ENCODE results near the gene RNF17.
"Not testable (repeated sequence)": the region's sequence is repeated elsewhere in the genome, so short reads cannot be mapped to it uniquely, and the experiment has no call there.

The RNF17 gene

DNA sequence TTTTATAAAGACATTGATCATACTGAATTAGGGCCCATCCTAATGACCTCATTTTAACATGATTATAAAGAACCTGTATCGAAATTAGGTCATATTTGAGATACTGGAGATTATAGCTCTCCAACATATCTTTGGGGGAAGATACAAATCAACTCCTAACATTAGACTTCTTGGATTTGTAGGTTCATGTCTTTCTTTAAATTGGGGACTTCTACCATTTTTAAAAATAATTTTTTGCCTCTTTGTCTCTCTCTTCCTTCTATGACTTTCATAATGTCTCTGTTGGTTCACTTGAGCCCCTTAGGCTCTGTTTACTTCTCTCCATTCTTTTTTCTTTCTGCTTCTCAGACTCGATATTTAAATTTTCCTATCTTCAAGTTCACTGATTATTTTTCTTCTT lies 57.2 kb downstream of the RNF17 start:
- H3K4me3 ChIP-seq (ENCODE audit: low read depth, low read length), result no peak overlapping the region
- DNase-seq (ENCODE audit: low read depth), result no peak
- TF ChIP-seq, protein P1, sequence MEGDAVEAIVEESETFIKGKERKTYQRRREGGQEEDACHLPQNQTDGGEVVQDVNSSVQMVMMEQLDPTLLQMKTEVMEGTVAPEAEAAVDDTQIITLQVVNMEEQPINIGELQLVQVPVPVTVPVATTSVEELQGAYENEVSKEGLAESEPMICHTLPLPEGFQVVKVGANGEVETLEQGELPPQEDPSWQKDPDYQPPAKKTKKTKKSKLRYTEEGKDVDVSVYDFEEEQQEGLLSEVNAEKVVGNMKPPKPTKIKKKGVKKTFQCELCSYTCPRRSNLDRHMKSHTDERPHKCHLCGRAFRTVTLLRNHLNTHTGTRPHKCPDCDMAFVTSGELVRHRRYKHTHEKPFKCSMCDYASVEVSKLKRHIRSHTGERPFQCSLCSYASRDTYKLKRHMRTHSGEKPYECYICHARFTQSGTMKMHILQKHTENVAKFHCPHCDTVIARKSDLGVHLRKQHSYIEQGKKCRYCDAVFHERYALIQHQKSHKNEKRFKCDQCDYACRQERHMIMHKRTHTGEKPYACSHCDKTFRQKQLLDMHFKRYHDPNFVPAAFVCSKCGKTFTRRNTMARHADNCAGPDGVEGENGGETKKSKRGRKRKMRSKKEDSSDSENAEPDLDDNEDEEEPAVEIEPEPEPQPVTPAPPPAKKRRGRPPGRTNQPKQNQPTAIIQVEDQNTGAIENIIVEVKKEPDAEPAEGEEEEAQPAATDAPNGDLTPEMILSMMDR (IDR thresholded peaks at IDR 0.05; ENCODE audit: insufficient read depth, low read depth, low read length, missing control alignments), result no peak

DNA sequence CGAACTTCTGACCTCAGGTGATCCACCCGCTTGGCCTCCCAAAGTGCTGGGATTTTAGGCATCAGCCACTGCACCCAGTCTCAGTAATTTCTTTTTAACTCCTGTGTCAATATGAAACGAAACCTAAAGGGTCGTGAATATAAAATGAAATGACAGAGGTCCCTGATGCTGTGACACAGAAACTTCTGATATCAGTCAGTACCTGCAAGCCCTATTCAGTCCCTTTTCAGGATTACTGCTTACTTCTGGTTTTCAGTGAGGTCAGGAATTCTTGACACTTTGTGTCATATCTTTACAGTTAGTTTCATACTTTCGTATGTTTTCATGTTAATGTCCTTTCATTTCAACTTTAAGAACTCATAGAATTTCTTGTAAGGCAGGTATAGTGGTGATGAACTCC lies 58.7 kb downstream of the RNF17 start:
- DNase-seq (ENCODE audit: low read depth), result peak; percentile 75
- no peak overlapping the region for H3K4me3 ChIP-seq (ENCODE audit: low read depth, low read length)
- TF ChIP-seq, protein P1 (IDR thresholded peaks at IDR 0.05; ENCODE audit: insufficient read depth, low read depth, low read length, missing control alignments), result no peak

DNA sequence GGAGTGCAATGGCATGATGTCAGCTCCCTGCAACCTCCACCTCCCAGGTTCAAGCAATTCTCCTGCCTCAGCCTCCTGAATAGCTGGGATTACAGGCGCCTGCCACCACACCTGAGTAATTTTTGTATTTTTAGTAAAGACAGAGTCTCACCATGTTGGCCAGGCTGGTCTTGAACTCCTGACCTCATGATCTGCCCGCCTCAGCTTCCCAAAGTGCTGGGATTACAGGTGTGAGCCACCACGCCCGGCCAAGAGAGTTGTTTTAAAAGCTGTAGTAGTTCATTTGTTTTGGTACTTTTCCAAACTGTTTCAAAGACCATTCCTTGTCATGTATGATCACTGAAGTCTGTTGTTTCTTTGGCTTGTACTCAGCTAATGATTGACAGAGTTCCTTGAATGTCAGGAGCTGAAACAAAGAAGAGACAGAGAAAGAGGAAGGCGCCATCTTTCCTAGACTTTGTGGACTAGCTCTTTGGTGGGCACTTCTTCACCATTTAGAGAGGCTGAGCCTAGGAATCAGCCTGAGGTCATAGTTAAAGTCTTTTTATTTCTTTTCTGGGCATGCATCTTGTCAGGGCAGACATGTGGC lies 59.2 kb downstream of the RNF17 start:
- H3K4me3 ChIP-seq (ENCODE audit: low read depth, low read length); DNase-seq (ENCODE audit: low read depth): not testable (repeated sequence)

DNA sequence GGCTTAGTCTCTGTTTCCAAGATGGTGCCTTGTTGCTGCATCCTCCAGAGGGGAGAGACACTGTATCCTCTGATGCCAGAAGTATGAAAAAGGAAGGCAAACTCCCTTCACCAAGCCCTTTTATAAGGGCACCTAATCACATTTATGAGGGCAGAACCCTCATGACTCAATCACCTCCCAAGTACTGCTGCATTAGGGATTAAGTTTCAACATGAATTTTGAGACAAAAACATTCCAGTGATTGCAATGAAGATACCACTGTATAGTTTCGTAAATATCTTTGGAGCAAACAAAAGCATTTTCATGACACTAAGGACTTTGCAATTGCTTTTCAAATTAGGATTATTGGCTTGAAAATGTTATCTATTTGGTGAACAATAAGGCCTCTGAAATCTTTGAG lies 63.8 kb downstream of the RNF17 start:
- TF ChIP-seq, protein P1 (IDR thresholded peaks at IDR 0.05; ENCODE audit: insufficient read depth, low read depth, low read length, missing control alignments), result no peak
- no peak overlapping the region for H3K4me3 ChIP-seq (ENCODE audit: low read depth, low read length)
- no peak for DNase-seq (ENCODE audit: low read depth)

DNA sequence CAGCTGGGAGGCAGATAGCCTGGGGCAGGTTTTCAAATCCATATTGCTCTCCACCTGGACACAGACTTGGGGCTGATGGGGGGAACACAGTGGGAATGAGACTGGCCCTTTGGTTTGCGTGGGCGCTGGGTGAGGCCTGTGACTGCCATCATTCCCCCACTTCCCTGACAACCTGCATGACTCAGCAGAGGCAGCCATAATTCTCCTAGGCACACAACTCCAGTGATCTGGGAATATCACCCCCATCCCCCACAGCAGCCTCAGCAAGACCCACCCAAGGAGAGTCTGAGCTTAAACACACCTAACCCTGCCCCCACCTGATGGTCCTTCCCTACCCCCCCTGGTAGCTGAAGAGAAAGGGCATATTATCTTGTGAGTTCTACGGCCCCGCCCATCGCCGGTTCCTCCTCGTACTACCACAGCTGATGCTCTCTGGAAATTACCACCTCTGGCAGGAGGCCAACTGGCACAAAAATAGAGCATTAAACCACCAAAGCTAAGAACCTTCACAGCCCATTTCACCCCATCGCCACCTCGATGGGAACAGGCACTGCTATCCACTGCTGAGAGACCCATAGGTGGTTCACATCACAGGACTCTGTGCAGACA lies 71.0 kb downstream of the RNF17 start:
- DNase-seq (ENCODE audit: low read depth), result peak; percentile 64
- TF ChIP-seq, protein P1 (IDR thresholded peaks at IDR 0.05; ENCODE audit: insufficient read depth, low read depth, low read length, missing control alignments), result no peak
- H3K4me3 ChIP-seq (ENCODE audit: low read depth, low read length), result no peak overlapping the region

DNA sequence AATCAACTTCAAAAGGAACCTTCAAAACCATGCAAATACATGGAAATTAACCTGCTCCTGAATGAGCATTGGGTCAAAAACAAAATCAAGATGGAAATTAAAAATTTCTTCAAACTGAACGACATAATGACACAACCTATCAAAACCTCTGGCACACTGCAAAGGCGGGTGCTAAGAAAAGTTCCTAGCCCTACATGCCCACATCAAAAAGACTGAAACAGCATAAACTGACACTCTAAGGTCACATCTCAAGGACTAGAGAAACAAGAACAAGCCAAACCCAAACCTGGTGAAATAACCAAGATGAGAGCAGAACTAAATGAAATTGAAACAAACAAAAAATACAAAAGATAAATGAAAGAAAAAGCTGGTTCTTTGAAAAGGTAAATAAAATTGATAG lies 73.6 kb downstream of the RNF17 start:
- DNase-seq (ENCODE audit: low read depth), result peak; percentile 14

DNA sequence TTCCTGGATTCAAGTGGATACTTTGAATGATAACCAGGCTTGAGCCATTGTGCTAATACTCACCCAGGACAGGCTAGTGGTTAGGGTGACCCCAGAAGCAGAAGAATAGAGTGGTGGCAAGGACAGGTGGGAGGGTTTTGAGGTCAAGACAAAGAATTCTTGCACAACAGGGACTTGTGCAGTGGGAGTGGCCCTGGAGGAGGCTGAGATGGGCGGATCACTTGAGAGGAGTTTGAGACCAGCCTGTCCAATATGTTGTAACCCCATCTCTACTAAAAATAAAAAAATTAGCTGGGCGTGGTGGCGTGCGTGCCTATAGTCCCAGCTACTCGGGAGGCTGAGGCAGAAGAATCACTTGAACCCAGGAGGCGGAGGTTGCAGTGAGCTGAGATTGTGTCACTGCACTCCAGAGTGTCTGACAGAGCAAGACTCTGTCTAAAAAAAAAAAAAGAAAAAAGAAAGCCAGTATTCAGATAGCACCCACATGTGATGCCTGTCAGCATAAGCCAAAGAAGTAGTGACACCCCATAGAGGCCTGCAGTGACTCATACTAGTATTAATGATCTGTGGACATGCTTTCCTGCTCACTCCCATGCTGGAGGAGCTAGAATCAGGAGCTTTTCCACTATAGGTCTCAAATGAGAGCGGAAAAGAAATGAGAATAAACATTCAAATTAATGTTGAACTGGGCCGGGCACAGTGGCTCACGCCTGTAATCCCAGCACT lies 78.7 kb downstream of the RNF17 start:
- DNase-seq (ENCODE audit: low read depth), result no peak

More for the DNA sequence above, 73.6 kb downstream of the RNF17 start:
- H3K4me3 ChIP-seq (ENCODE audit: low read depth, low read length), result not testable (repeated sequence)

More for the DNA sequence above, 78.7 kb downstream of the RNF17 start:
- TF ChIP-seq, protein P1 (IDR thresholded peaks at IDR 0.05; ENCODE audit: insufficient read depth, low read depth, low read length, missing control alignments), result no peak
- no peak overlapping the region for H3K4me3 ChIP-seq (ENCODE audit: low read depth, low read length)

Data from GM12865 (cell line).